HG03139 (cell line): ENCODE data around the gene GAS1.

Experiments used
- ATAC-seq: cut with Tn5 transposase; IDR thresholded peaks from one replicate; pipeline ENCODE4 v1.9.1; 2021; ENCODE audit not compliant: unreplicated experiment

GAS1 gene

GRCh38 chr9:86965636-86966395 is 18.5 kb upstream of the GAS1 start:
- ATAC-seq, result no peak

- no peak for ATAC-seq
These were observed 15.4 kb upstream of the GAS1 start for GRCh38 chr9:86962692-86963091.

GRCh38 chr9:86960938-86961337 is 13.6 kb upstream of the GAS1 start:
- ATAC-seq, result no peak

- ATAC-seq, result no peak
These were observed 10.9 kb upstream of the GAS1 start for GRCh38 chr9:86958203-86958602.

- ATAC-seq, result no peak
These were observed 8.3 kb upstream of the GAS1 start for GRCh38 chr9:86955561-86955960.

- no peak for ATAC-seq
These were observed 7.7 kb upstream of the GAS1 start for GRCh38 chr9:86955042-86955441.

GRCh38 chr9:86953181-86953580 is 5.9 kb upstream of the GAS1 start:
- no peak for ATAC-seq

- ATAC-seq, result peak; percentile 62
These were observed 996 bp upstream of the GAS1 start for GRCh38 chr9:86948074-86948929.

GRCh38 chr9:86946201-86947145 is 833 bp downstream of the GAS1 start:
- ATAC-seq, result peak; percentile 38

GRCh38 chr9:86945728-86946200 is 1.5 kb downstream of the GAS1 start:
- peak; percentile 5 for ATAC-seq

GRCh38 chr9:86944796-86945727 is 2.2 kb downstream of the GAS1 start:
- ATAC-seq, result no peak

GRCh38 chr9:86943201-86944113 is 3.8 kb downstream of the GAS1 start:
- no peak for ATAC-seq

GRCh38 chr9:86942281-86943200 is 4.8 kb downstream of the GAS1 start:
- no peak for ATAC-seq

- ATAC-seq, result no peak
These were observed 6.1 kb downstream of the GAS1 start for GRCh38 chr9:86941197-86941596.

GRCh38 chr9:86940774-86941173 is 6.5 kb downstream of the GAS1 start:
- no peak for ATAC-seq

GRCh38 chr9:86939891-86940290 is 7.4 kb downstream of the GAS1 start:
- ATAC-seq, result no peak

GRCh38 chr9:86939321-86939720 is 8.0 kb downstream of the GAS1 start:
- ATAC-seq, result no peak

GRCh38 chr9:86938780-86939179 is 8.5 kb downstream of the GAS1 start:
- ATAC-seq, result no peak
